HFFc6 (cell line): ENCODE measurements around the gene DOHH. TPM values are rescaled to one million over a fixed set of nuclear protein-coding genes. Genes with fewer than 3 reads are reported as not detected.

Source experiments
- DNase-seq: peaks from one replicate; pipeline ENCODE4 v3.0.0-alpha.2; 2018
- H3K27ac Mint-ChIP-seq: 2 replicates; pipeline ENCODE4 v1.8.0; 2020; ENCODE audit warnings: mild to moderate bottlenecking, mixed read lengths
- H3K27me3 Mint-ChIP-seq: 2 replicates; pipeline ENCODE4 v1.8.0; 2021; ENCODE audit warnings: mild to moderate bottlenecking, moderate library complexity, mixed read lengths; ENCODE audit not compliant: insufficient read depth
- H3K36me3 Mint-ChIP-seq: 2 replicates; pipeline ENCODE4 v1.8.0; 2021; ENCODE audit warnings: low read depth, mixed read lengths
- H3K4me1 Mint-ChIP-seq: 2 replicates; pipeline ENCODE4 v1.8.0; 2020; ENCODE audit warnings: low read depth, mixed read lengths
- H3K4me3 Mint-ChIP-seq: 2 replicates; pipeline ENCODE4 v1.8.0; 2020; ENCODE audit warnings: mild to moderate bottlenecking, moderate library complexity, mixed read lengths
- H3K9me3 Mint-ChIP-seq: 2 replicates; pipeline ENCODE4 v1.8.0; 2020; ENCODE audit warnings: mild to moderate bottlenecking, mixed read lengths
- CTCF ChIP-seq: fragments of 200-600 bp; sonication (generic); IDR thresholded peaks from 2 replicates; pipeline ENCODE4 v1.5.0; 2021; ENCODE audit warnings: antibody characterized with exemption, mild to moderate bottlenecking
- total RNA-seq, 6 experiments: library from RNA; stranded (reverse); fragmentation: NEBNext Ultra II Directional; extraction: Animal tissue kit (Norgen Biotek cat#: 25700); gene quantifications; 2 replicates in 1 of 6; 3 replicates in 5 of 6; pipeline ENCODE4 v1.2.3, GENCODE V29; 2021

The DOHH gene
- total RNA-seq, 6 experiments from 2014 or later = 14.3 to 20.4 (median 17.0) TPM

- no peak for DNase-seq
These were observed 2.6 kb upstream of the DOHH start for GRCh38 chr19:3503036-3503572.

GRCh38 chr19:3501780-3502179 is 1.3 kb upstream of the DOHH start:
- Mint-ChIP-seq H3K27me3 (no peaks in the 10 kb centered on the region; the same call in 1 of the 2 replicates), H3K27ac (no peak overlapping the region), H3K36me3 (peaks cover 12% of the 10 kb centered on the region), H3K9me3 (no peaks in the 10 kb centered on the region), H3K4me3 (no peak overlapping the region), H3K4me1 (peaks cover 28% of the 10 kb centered on the region)
- no peak for DNase-seq
- no peak for TF ChIP-seq CTCF

More at GRCh38 chr19:3503036-3503572, 2.6 kb upstream of the DOHH start:
- Mint-ChIP-seq H3K9me3 (no peaks in the 10 kb centered on the region), H3K27ac (peak overlapping the region; percentile 33; the same call in 1 of the 2 replicates), H3K4me1 (peaks cover 32% of the 10 kb centered on the region), H3K27me3 (no peaks in the 10 kb centered on the region; the same call in 1 of the 2 replicates), H3K36me3 (peaks cover 9% of the 10 kb centered on the region), H3K4me3 (no peak overlapping the region)
- TF ChIP-seq CTCF = no peak

GRCh38 chr19:3499738-3500428 is 591 bp downstream of the DOHH start:
- peak overlapping the region; percentile 95 for H3K4me3 Mint-ChIP-seq
- H3K36me3 Mint-ChIP-seq = peaks cover 15% of the 10 kb centered on the region
- TF ChIP-seq CTCF = no peak
- peaks cover 22% of the 10 kb centered on the region for H3K4me1 Mint-ChIP-seq
- H3K27me3 Mint-ChIP-seq = no peaks in the 10 kb centered on the region; the same call in 1 of the 2 replicates
- DNase-seq = no peak
- H3K27ac Mint-ChIP-seq = peak overlapping the region; percentile 99
- H3K9me3 Mint-ChIP-seq = no peaks in the 10 kb centered on the region

- peaks cover 18% of the 10 kb centered on the region for H3K4me1 Mint-ChIP-seq
- TF ChIP-seq CTCF = no peak
- no peaks in the 10 kb centered on the region for H3K27me3 Mint-ChIP-seq
- H3K27ac Mint-ChIP-seq = no peak overlapping the region
- peaks cover 15% of the 10 kb centered on the region for H3K36me3 Mint-ChIP-seq
- DNase-seq = no peak
- no peak overlapping the region for H3K4me3 Mint-ChIP-seq
- H3K9me3 Mint-ChIP-seq = no peaks in the 10 kb centered on the region
These were observed 2.5 kb downstream of the DOHH start for GRCh38 chr19:3497757-3498520.

GRCh38 chr19:3496392-3497273 is 3.8 kb downstream of the DOHH start:
- Mint-ChIP-seq H3K27ac (no peak overlapping the region), H3K4me3 (no peak overlapping the region), H3K27me3 (no peaks in the 10 kb centered on the region), H3K9me3 (no peaks in the 10 kb centered on the region), H3K4me1 (peaks cover 18% of the 10 kb centered on the region), H3K36me3 (peaks cover 15% of the 10 kb centered on the region)
- no peak for TF ChIP-seq CTCF
- no peak for DNase-seq
